WTC11 (cell line): Measurements from ENCODE around the gene APLF. TPM values are rescaled to one million over a fixed set of nuclear protein-coding genes. Genes with fewer than 3 reads are reported as not detected.

Experiments used
- ATAC-seq: fragments of 200-7000 bp; cut with Tn5 transposase; 2 replicates; pipeline ENCODE4 v1.10.0; 2021; ENCODE audit warnings: mild to moderate bottlenecking, moderate library complexity
- CTCF ChIA-PET: fragments of 300-600 bp; sonication (Branson Sonifier 250); formaldehyde crosslinking; loops from one replicate; lab custom pipeline; 2021; ENCODE audit warnings: antibody characterized with exemption; lab: Charles Lee
- POLR2A ChIA-PET: fragments of 350-600 bp; sonication (Branson Sonifier 250); formaldehyde crosslinking; loops from one replicate; lab custom pipeline; 2021; ENCODE audit warnings: antibody characterized with exemption; lab: Charles Lee
- DNase-seq: peaks from one replicate; pipeline ENCODE4 v3.0.0; 2021; ENCODE audit warnings: low spot score
- H3K27ac Mint-ChIP-seq: 2 replicates; pipeline ENCODE4 v1.8.0; 2021; ENCODE audit warnings: mixed read lengths
- H3K27me3 Mint-ChIP-seq: 2 replicates; pipeline ENCODE4 v1.8.0; 2021; ENCODE audit warnings: low read depth, mild to moderate bottlenecking, moderate library complexity, mixed read lengths
- H3K36me3 Mint-ChIP-seq: 2 replicates; pipeline ENCODE4 v1.8.0; 2021; ENCODE audit warnings: mixed read lengths
- H3K4me1 Mint-ChIP-seq: 2 replicates; pipeline ENCODE4 v1.8.0; 2022; ENCODE audit warnings: mixed read lengths
- H3K4me3 Mint-ChIP-seq: 2 replicates; pipeline ENCODE4 v1.8.0; 2021; ENCODE audit warnings: mild to moderate bottlenecking, moderate library complexity, mixed read lengths
- H3K9me3 Mint-ChIP-seq: 2 replicates; pipeline ENCODE4 v1.8.0; 2021; ENCODE audit warnings: mixed read lengths
- ATF3 ChIP-seq: sonication (generic); formaldehyde crosslinking; conservative IDR thresholded peaks from 2 replicates; pipeline ENCODE4 v1.8.1; 2022; ENCODE audit warnings: mild to moderate bottlenecking, missing genetic modification reagents
- CREB1 ChIP-seq: sonication (generic); formaldehyde crosslinking; IDR thresholded peaks from 2 replicates; pipeline ENCODE4 v1.8.0; 2023; ENCODE audit warnings: mild to moderate bottlenecking, missing genetic modification reagents
- CREM ChIP-seq: sonication (generic); formaldehyde crosslinking; IDR thresholded peaks from 2 replicates; pipeline ENCODE4 v1.8.1; 2022; ENCODE audit warnings: mild to moderate bottlenecking, missing genetic modification reagents, moderate library complexity
- ELF4 ChIP-seq: sonication (generic); formaldehyde crosslinking; IDR thresholded peaks from 2 replicates; pipeline ENCODE4 v1.8.1; 2022; ENCODE audit warnings: low read depth, mild to moderate bottlenecking, moderate library complexity, missing genetic modification reagents
- ESRRA ChIP-seq: sonication (generic); formaldehyde crosslinking; IDR thresholded peaks from 2 replicates; pipeline ENCODE4 v1.8.1; 2022; ENCODE audit warnings: mild to moderate bottlenecking, missing genetic modification reagents, borderline replicate concordance
- GABPB1 ChIP-seq: sonication (generic); formaldehyde crosslinking; IDR thresholded peaks from 2 replicates; pipeline ENCODE4 v1.8.1; 2023; ENCODE audit warnings: mild to moderate bottlenecking, missing genetic modification reagents
- JUN ChIP-seq: sonication (generic); formaldehyde crosslinking; IDR thresholded peaks from 2 replicates; pipeline ENCODE4 v1.8.0; 2023; ENCODE audit warnings: mild to moderate bottlenecking, missing genetic modification reagents
- KAT7 ChIP-seq: sonication (generic); formaldehyde crosslinking; IDR thresholded peaks from 2 replicates; pipeline ENCODE4 v1.8.1; 2023; ENCODE audit warnings: missing genetic modification reagents, mild to moderate bottlenecking, borderline replicate concordance
- NFATC4 ChIP-seq: fragments of 250-450 bp; sonication (Bioruptor Pico); IDR thresholded peaks from 2 replicates; pipeline ENCODE4 v1.9.0; 2021; ENCODE audit warnings: mild to moderate bottlenecking
- NR1H2 ChIP-seq: sonication (generic); formaldehyde crosslinking; IDR thresholded peaks from 2 replicates; pipeline ENCODE4 v1.9.0; 2021; ENCODE audit warnings: mild to moderate bottlenecking, moderate library complexity, missing genetic modification reagents
- TEAD4 ChIP-seq: sonication (generic); formaldehyde crosslinking; IDR thresholded peaks from 2 replicates; pipeline ENCODE4 v1.8.0; 2022; ENCODE audit warnings: mild to moderate bottlenecking, missing genetic modification reagents
- ZBTB21 ChIP-seq: sonication (generic); formaldehyde crosslinking; IDR thresholded peaks from 2 replicates; pipeline ENCODE4 v1.8.1; 2023; ENCODE audit warnings: mild to moderate bottlenecking, missing genetic modification reagents, borderline replicate concordance
- ZMAT4 ChIP-seq: fragments of 250-450 bp; sonication (Bioruptor Pico); IDR thresholded peaks from 2 replicates; pipeline ENCODE4 v1.9.0; 2021; ENCODE audit warnings: mild to moderate bottlenecking
- ZNF138 ChIP-seq: sonication (generic); formaldehyde crosslinking; conservative IDR thresholded peaks from 2 replicates; pipeline ENCODE4 v1.8.1; 2022; ENCODE audit warnings: mild to moderate bottlenecking, moderate library complexity, missing genetic modification reagents
- ZNF281 ChIP-seq: sonication (generic); formaldehyde crosslinking; IDR thresholded peaks from 2 replicates; pipeline ENCODE4 v1.8.0; 2023; ENCODE audit warnings: mild to moderate bottlenecking, missing genetic modification reagents
- ZNF512 ChIP-seq: sonication (generic); formaldehyde crosslinking; IDR thresholded peaks from 2 replicates; pipeline ENCODE4 v1.8.1; 2022; ENCODE audit warnings: missing genetic modification reagents, borderline replicate concordance
- total RNA-seq: library from RNA; stranded (reverse); gene quantifications from 3 replicates; pipeline ENCODE4 v1.2.3, GENCODE V29; 2021

The APLF gene
- total RNA-seq, 1 experiment from 2014 or later: 2.7 TPM

GRCh38 chr2:68478688-68479087 lies 11.3 kb downstream of the APLF start:
- ATAC-seq: no peak

GRCh38 chr2:68482296-68482820 lies 15.0 kb downstream of the APLF start:
- CTCF ChIA-PET: interaction anchor here (0.6 to 1.6 kb wide), 5 partner anchors 15 to 269 kb away, joined by 3 to 7 read pairs (median 4); partner anchors contain the start of gene FBXO48

More at GRCh38 chr2:68478688-68479087, 11.3 kb downstream of the APLF start:
- Mint-ChIP-seq H3K27me3 (no peaks in the 10 kb centered on the region), H3K9me3 (no peaks in the 10 kb centered on the region), H3K27ac (no peak overlapping the region), H3K4me3 (no peak overlapping the region), H3K4me1 (no peaks in the 10 kb centered on the region), H3K36me3 (no peaks in the 10 kb centered on the region)
- ChIA-PET CTCF (interaction anchor here (0.6 to 1.2 kb wide), 2 partner anchors 9 to 15 kb away, joined by 3 to 4 read pairs; no protein-coding TSS in a partner anchor), POLR2A (no interaction called here)
- TF ChIP-seq GABPB1 (no peak), JUN (CRISPR knock-in tag) (no peak), ZMAT4 (no peak), ATF3 (no peak), ELF4 (CRISPR knock-in tag) (no peak), CREM (CRISPR knock-in tag) (no peak), ZNF512 (CRISPR knock-in tag) (no peak), NR1H2 (CRISPR knock-in tag) (no peak), TEAD4 (CRISPR knock-in tag) (no peak), CREB1 (no peak), KAT7 (CRISPR knock-in tag) (no peak), ZBTB21 (CRISPR knock-in tag) (no peak), ESRRA (CRISPR knock-in tag) (no peak), ZNF138 (CRISPR knock-in tag) (no peak)
- no peak for DNase-seq

More at GRCh38 chr2:68482296-68482820, 15.0 kb downstream of the APLF start:
- H3K27ac Mint-ChIP-seq: no peak overlapping the region
- H3K36me3 Mint-ChIP-seq: no peaks in the 10 kb centered on the region
- H3K27me3 Mint-ChIP-seq: no peaks in the 10 kb centered on the region
- no peak overlapping the region for H3K4me3 Mint-ChIP-seq
- H3K9me3 Mint-ChIP-seq: no peaks in the 10 kb centered on the region
- POLR2A ChIA-PET: no interaction called here
- no peak for ATAC-seq
- DNase-seq: no peak
- no peaks in the 10 kb centered on the region for H3K4me1 Mint-ChIP-seq
- no peak for TF ChIP-seq ZNF281 (CRISPR knock-in tag)
- no peak for TF ChIP-seq NFATC4 (CRISPR knock-in tag)
